H9 (cell line): Measurements from ENCODE around the gene SLC35A5. TPM values are rescaled to one million over a fixed set of nuclear protein-coding genes. Genes with fewer than 3 reads are reported as not detected.

Experiments used
- DNase-seq: peaks from one replicate; pipeline ENCODE4 v3.0.0-alpha.2; 2017
- H2AFZ ChIP-seq: one replicate; pipeline ENCODE4 v1.6.1; 2013; ENCODE audit warnings: mild to moderate bottlenecking, low read length, control low read depth, moderate library complexity
- H2AK5ac ChIP-seq: 2 replicates; pipeline ENCODE4 v1.6.1; 2013; ENCODE audit warnings: low read length, control low read depth, mixed read lengths; ENCODE audit not compliant: insufficient read length
- H2BK120ac ChIP-seq: one replicate; pipeline ENCODE4 v1.6.1; 2013; ENCODE audit warnings: low read depth, mild to moderate bottlenecking, low read length, control low read depth, inconsistent platforms; ENCODE audit not compliant: poor library complexity, severe bottlenecking
- H2BK12ac ChIP-seq: 2 replicates; pipeline ENCODE4 v1.6.1; 2013; ENCODE audit warnings: low read length, control low read depth, mixed read lengths, low read depth; ENCODE audit not compliant: insufficient read length
- H2BK15ac ChIP-seq: 2 replicates; pipeline ENCODE4 v1.6.1; 2013; ENCODE audit warnings: low read depth, low read length, control low read depth
- H2BK20ac ChIP-seq: one replicate; pipeline ENCODE4 v1.6.1; 2013; ENCODE audit warnings: low read depth, mild to moderate bottlenecking, low read length, control low read depth, inconsistent platforms; ENCODE audit not compliant: poor library complexity, severe bottlenecking
- H2BK5ac ChIP-seq: 2 replicates; pipeline ENCODE4 v1.6.1; 2013; ENCODE audit warnings: low read length, control low read depth, mixed read lengths; ENCODE audit not compliant: insufficient read length
- H3K14ac ChIP-seq: 2 replicates; pipeline ENCODE4 v1.6.1; 2013; ENCODE audit warnings: low read length, control low read depth; ENCODE audit not compliant: insufficient read depth
- H3K18ac ChIP-seq: 2 replicates; pipeline ENCODE4 v1.6.1; 2013; ENCODE audit warnings: low read depth, mild to moderate bottlenecking, mixed read lengths, low read length, control low read depth; ENCODE audit not compliant: insufficient read length
- H3K23ac ChIP-seq: 2 replicates; pipeline ENCODE4 v1.6.1; 2013; ENCODE audit warnings: low read length, control low read depth, mixed read lengths, low read depth; ENCODE audit not compliant: insufficient read length
- H3K23me2 ChIP-seq: 2 replicates; pipeline ENCODE4 v1.6.1; 2013; ENCODE audit warnings: low read depth, mild to moderate bottlenecking, mixed read lengths, low read length, control low read depth; ENCODE audit not compliant: insufficient read length, poor library complexity, severe bottlenecking
- H3K27ac ChIP-seq: 2 replicates; pipeline ENCODE4 v1.5.1; 2013; ENCODE audit warnings: low read length, control low read depth, mixed read lengths, low read depth; ENCODE audit not compliant: insufficient read length
- H3K27me3 ChIP-seq: 2 replicates; pipeline ENCODE4 v1.6.1; 2013; ENCODE audit warnings: low read length, control low read depth, inconsistent platforms; ENCODE audit not compliant: insufficient read depth
- H3K4ac ChIP-seq: 2 replicates; pipeline ENCODE4 v1.6.1; 2013; ENCODE audit warnings: low read depth, mild to moderate bottlenecking, control low read depth, inconsistent platforms, low read length, moderate library complexity
- H3K4me1 ChIP-seq: 2 replicates; pipeline ENCODE4 v1.6.1; 2013; ENCODE audit warnings: low read length, control low read depth, inconsistent platforms; ENCODE audit not compliant: insufficient read depth
- H3K4me2 ChIP-seq: 2 replicates; pipeline ENCODE4 v1.6.1; 2013; ENCODE audit warnings: low read length, control low read depth, mixed read lengths; ENCODE audit not compliant: insufficient read length, insufficient read depth
- H3K56ac ChIP-seq: 2 replicates; pipeline ENCODE4 v1.6.1; 2013; ENCODE audit warnings: low read depth, mild to moderate bottlenecking, mixed read lengths, low read length, control low read depth; ENCODE audit not compliant: insufficient read length
- H3K79me1 ChIP-seq: 2 replicates; pipeline ENCODE4 v1.6.1; 2013; ENCODE audit warnings: low read depth, mild to moderate bottlenecking, moderate library complexity, low read length, control low read depth, inconsistent platforms; ENCODE audit not compliant: insufficient read depth, poor library complexity, severe bottlenecking
- H3K79me2 ChIP-seq: 2 replicates; pipeline ENCODE4 v1.6.1; 2013; ENCODE audit warnings: low read length, control low read depth, inconsistent platforms; ENCODE audit not compliant: insufficient read depth
- H3K9ac ChIP-seq: 2 replicates; pipeline ENCODE4 v1.6.1; 2013; ENCODE audit warnings: low read length, control low read depth, mixed read lengths; ENCODE audit not compliant: insufficient read length; ENCODE audit errors: extremely low read depth
- H3K9me3 ChIP-seq: one replicate; pipeline ENCODE4 v1.6.1; 2013; ENCODE audit warnings: low read depth, low read length, inconsistent platforms; ENCODE audit not compliant: control insufficient read depth
- H3T11ph ChIP-seq: one replicate; pipeline ENCODE4 v1.6.1; 2013; ENCODE audit warnings: mild to moderate bottlenecking, low read length, control low read depth, inconsistent platforms
- H4K20me1 ChIP-seq: one replicate; pipeline ENCODE4 v1.6.1; 2013; ENCODE audit not compliant: control insufficient read depth, insufficient read length, insufficient read depth
- H4K5ac ChIP-seq: 2 replicates; pipeline ENCODE4 v1.6.1; 2013; ENCODE audit warnings: low read depth, mild to moderate bottlenecking, mixed read lengths, low read length, control low read depth; ENCODE audit not compliant: insufficient read length
- H4K8ac ChIP-seq: replicated peaks from 2 replicates; pipeline ENCODE4 v1.6.1; 2013; ENCODE audit warnings: low read length, control low read depth, mixed read lengths, low read depth; ENCODE audit not compliant: insufficient read length
- H4K91ac ChIP-seq: 2 replicates; pipeline ENCODE4 v1.6.1; 2013; ENCODE audit warnings: low read depth, mild to moderate bottlenecking, moderate library complexity, mixed read lengths, low read length, control low read depth; ENCODE audit not compliant: insufficient read length
- H3K27ac Mint-ChIP-seq, 3 experiments: 2 replicates in 2 of 3; 3 replicates in 1 of 3; pipeline ENCODE4 v1.8.0; 2020 to 2021; ENCODE audit warnings: mixed read lengths in 3 of 3, mild to moderate bottlenecking in 1 of 3, moderate library complexity in 1 of 3
- H3K27me3 Mint-ChIP-seq: 2 replicates; pipeline ENCODE4 v1.8.0; 2021; ENCODE audit warnings: low read depth, mild to moderate bottlenecking, moderate library complexity, mixed read lengths
- H3K36me3 Mint-ChIP-seq, 3 experiments: 2 replicates in 2 of 3; 3 replicates in 1 of 3; pipeline ENCODE4 v1.8.0; 2020 to 2021; ENCODE audit warnings: low read depth in 3 of 3, mixed read lengths in 3 of 3; ENCODE audit not compliant: insufficient read depth in 1 of 3
- H3K4me1 Mint-ChIP-seq, 2 experiments: 2 replicates each; pipeline ENCODE4 v1.8.0; 2020; ENCODE audit warnings: mixed read lengths in 2 of 2
- H3K4me3 Mint-ChIP-seq, 2 experiments: 2 replicates in 1 of 2; 3 replicates in 1 of 2; pipeline ENCODE4 v1.8.0; 2020 to 2021; ENCODE audit warnings: mild to moderate bottlenecking in 2 of 2, mixed read lengths in 2 of 2, moderate library complexity in 1 of 2
- H3K9me3 Mint-ChIP-seq, 2 experiments: 2 replicates in 1 of 2; 3 replicates in 1 of 2; pipeline ENCODE4 v1.8.0; 2020; ENCODE audit warnings: mild to moderate bottlenecking in 2 of 2, mixed read lengths in 2 of 2, moderate library complexity in 1 of 2
- WGBS: extraction: QIAGEN DNeasy Blood & Tissue Kit; methylation state at CpG from one replicate; pipeline ENCODE4 v1.1.7; 2013; ENCODE audit warnings: missing lambda C conversion rate, low lambda C conversion rate, mixed read lengths; ENCODE audit not compliant: insufficient read length; ENCODE audit errors: extremely low coverage; 5-methylcytosine and 5-hydroxymethylcytosine counted together
- total RNA-seq: library from RNA; stranded (reverse); gene quantifications from 2 replicates; pipeline ENCODE4 v1.2.1, GENCODE V29; 2021
- TF ChIP-seq, protein P1 (sequence below): fragments of 200-600 bp; sonication (generic); conservative IDR thresholded peaks from 3 replicates; pipeline ENCODE4 v1.8.0; 2021; ENCODE audit warnings: antibody characterized with exemption, mild to moderate bottlenecking

Gene SLC35A5
- total RNA-seq, 1 experiment from 2014 or later, result 40.0 TPM

DNA sequence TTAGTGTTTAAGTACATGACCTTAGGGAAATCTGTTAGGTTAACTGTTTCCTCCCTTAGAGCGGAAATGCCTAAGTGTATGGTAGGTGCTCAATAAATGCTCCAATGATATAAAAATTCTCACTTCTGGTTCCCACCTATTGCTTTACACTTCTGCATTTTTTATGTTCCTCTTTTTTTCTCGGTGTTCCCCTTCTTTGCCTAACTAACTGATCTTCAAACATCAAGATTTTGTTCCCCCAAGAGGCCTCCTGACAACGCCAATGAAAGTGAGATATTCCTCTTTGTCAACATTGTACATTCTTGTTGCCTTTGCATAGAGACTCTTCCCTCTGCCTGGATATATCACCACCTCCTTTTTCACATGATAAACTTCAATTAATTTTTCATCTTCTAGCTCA, 17.4 kb downstream of the SLC35A5 start:
- Histone ChIP-seq H2BK12ac (no peak overlapping the region), H3K79me2 (no peaks in the 10 kb centered on the region), H4K91ac (no peak overlapping the region), H3K14ac (no peak overlapping the region), H2BK15ac (no peak overlapping the region), H2BK20ac (no peak overlapping the region), H3K23ac (no peak overlapping the region), H3K4ac (no peak overlapping the region), H3K9me3 (no peaks in the 10 kb centered on the region), H2BK5ac (no peak overlapping the region), H3K56ac (no peak overlapping the region), H3K18ac (no peak overlapping the region), H2AK5ac (no peak overlapping the region), H2AFZ (no peak overlapping the region), H3K79me1 (no peaks in the 10 kb centered on the region), H2BK120ac (no peak overlapping the region), H3K23me2 (no peaks in the 10 kb centered on the region), H4K8ac (no peak overlapping the region), H3T11ph (no peak overlapping the region), H3K27me3 (no peaks in the 10 kb centered on the region), H3K9ac (no peak overlapping the region), H4K20me1 (no peaks in the 10 kb centered on the region), H3K4me2 (no peak overlapping the region), H4K5ac (no peak overlapping the region), H3K4me1 (no peaks in the 10 kb centered on the region), H3K27ac (no peak overlapping the region)
- H3K27ac Mint-ChIP-seq, result no peak overlapping the region; a peak in 1 of 7 replicates
- TF ChIP-seq, protein P1, sequence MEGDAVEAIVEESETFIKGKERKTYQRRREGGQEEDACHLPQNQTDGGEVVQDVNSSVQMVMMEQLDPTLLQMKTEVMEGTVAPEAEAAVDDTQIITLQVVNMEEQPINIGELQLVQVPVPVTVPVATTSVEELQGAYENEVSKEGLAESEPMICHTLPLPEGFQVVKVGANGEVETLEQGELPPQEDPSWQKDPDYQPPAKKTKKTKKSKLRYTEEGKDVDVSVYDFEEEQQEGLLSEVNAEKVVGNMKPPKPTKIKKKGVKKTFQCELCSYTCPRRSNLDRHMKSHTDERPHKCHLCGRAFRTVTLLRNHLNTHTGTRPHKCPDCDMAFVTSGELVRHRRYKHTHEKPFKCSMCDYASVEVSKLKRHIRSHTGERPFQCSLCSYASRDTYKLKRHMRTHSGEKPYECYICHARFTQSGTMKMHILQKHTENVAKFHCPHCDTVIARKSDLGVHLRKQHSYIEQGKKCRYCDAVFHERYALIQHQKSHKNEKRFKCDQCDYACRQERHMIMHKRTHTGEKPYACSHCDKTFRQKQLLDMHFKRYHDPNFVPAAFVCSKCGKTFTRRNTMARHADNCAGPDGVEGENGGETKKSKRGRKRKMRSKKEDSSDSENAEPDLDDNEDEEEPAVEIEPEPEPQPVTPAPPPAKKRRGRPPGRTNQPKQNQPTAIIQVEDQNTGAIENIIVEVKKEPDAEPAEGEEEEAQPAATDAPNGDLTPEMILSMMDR, result no peak
- no peaks in the 10 kb centered on the region for H3K9me3 Mint-ChIP-seq
- no peak for DNase-seq
- WGBS, result no CpG with 5 or more reads among the region's 3 CpGs
- peaks cover 3 to 24% of the 10 kb centered on the region in 2 experiments; a peak in 3 of 4 replicates for H3K4me1 Mint-ChIP-seq
- no peak overlapping the region for H3K4me3 Mint-ChIP-seq
- H3K36me3 Mint-ChIP-seq, result peaks cover 0 to 24% (median 22%) of the 10 kb centered on the region in 3 experiments; a peak in 5 of 7 replicates
- H3K27me3 Mint-ChIP-seq, result no peaks in the 10 kb centered on the region
